ENCODE data around the gene PARD3.

Gene PARD3

DNA sequence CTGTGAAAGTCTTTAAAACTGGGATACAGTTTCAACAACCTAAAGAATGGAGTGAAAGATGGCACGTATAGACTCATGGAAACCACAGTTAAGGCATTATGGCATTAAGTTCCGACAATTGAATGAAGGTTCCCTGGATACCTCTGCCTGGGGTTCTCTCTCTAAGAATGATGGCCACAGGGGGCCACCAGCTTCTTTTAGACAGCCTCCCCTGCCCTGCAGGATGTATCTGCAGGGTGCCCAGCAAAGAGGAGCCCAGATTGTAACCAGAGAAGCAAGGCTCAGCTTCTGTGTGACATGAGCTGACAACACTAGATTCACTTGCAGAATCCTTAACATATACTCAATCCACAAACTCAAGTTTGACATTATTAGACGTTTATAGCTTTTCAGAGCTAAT lies 645.4 kb downstream of the PARD3 start:
- no peak for DNase-seq

DNA sequence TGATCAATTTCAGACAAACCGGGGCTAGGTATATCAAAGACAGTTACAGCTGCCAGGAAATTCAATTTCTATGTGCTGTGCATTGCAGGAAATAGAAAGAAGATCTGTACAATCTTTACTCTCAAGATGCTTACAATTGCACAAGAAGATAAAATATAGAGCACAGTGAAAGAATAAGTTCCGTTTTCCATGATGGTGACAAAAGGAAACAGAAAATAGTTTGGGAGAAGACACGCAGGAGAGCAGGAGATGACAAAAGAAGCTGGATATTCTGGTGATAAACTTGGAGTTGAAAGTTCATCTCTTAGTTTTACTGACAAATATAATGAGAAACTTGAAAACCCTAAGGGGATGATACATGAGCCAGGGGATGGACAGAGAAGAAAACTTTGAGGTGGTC lies 646.0 kb downstream of the PARD3 start:
- no peak for DNase-seq

DNA sequence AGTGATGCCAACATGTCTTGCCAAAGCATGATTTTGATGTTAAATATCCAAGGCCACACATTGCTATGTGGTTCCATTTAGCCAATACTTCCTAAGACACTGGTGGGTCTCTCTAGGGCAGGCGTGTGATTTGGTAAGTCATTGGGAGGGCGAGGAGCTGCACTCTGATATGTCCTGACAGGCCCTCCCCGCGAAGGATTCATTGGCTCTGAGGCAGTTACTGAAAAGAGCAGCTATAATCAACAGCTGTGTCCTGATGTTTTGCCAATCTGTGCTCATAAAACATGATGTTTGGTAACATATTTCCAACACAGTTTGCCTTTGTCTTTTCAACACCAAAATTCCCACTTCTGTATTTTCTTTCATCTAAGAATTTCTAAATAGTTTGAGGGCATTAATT lies 646.7 kb downstream of the PARD3 start:
- no peak for DNase-seq

DNA sequence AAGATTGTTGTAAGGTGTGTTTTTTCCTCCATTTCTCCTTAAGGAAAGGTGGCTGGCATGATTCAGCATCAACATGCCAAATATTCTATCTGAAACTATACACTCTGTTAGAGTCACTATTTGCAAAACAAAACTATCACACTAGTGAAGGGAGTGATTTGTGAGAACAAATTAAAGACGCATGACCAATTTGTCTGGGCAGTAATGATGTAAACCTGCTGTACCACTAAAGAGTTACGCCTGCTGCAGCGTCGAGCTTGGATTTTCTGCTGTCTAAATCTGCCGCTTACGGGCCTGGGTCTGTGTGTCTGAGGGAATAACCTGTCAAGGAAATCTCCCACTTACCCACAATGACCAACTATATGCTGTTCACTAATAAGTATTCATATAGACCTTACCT lies 648.3 kb downstream of the PARD3 start:
- no peak for DNase-seq

DNA sequence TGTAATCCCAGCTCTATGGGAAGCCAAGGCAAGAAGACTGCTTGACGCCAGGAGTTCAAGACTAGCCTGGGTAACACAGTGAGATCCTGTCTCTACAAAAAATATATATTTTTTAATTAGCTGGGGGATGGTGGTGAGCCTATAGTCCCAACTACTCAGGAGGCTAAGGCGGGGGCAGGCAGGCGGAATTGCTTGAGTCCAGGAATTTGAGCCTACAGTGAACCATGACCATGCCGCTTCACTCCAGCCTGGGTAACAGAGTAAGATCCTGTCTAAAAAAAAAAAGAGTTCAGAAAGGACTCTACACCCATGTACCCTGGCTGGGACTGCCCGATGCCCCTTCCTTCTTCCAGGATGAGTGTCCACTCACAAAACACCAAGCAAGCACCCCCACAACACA lies 648.7 kb downstream of the PARD3 start:
- no peak for DNase-seq

DNA sequence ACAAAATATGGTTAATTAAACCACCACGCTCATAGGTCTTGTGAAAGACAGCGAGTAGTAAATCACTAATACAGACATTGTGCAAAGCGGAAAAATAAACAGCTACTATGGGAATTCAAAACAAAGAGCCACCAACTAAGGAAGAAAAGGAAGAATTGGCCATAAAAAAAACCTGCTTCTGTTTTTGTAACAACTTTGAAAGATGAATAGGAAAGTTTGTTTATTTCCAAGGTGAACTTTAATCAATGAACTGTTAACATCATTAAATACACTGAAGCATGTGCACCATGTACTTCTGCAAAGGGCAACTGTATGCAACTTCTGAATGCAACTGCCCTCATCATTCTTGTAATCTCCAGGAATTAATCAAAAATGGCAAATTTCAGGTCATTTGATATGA lies 651.1 kb downstream of the PARD3 start:
- DNase-seq: no peak

DNA sequence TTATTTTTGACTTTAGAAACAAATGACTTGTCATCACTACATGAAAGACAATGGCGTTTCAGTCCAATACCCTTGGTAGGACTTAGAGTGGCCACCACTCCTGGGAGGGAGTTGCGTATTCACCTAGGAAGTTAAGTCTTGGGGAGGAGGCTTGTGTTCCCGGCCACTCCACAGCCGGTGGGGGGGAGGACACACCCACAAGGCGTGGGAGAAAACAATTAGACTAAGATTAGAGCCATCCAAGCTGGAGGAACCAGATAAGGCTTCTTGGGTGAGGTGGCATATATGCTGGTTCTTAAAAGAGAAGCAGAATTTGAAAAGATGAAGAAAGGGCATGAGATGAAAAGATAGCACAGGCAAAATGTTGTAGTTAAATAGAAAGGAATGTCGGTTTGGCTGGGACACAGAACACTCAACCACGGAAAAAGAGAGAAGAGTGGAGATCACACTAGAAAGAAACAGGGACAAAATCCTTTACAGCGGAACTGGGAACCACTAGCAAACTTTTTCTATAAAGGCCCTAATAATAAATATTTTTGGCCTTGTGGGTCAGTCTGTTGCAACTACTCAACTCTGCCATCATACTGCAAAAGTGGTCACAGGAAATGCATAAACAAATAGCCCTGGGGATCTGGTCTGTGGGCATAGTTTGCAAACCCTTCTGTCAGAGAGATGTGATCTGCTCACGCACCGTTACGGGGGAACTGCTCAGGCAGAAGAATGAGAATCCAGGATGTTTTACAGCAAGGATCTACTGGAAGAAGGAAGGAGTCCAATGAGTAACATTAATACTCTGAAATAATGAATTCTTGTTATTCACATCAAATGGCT lies 651.8 kb downstream of the PARD3 start:
- DNase-seq: no peak

DNA sequence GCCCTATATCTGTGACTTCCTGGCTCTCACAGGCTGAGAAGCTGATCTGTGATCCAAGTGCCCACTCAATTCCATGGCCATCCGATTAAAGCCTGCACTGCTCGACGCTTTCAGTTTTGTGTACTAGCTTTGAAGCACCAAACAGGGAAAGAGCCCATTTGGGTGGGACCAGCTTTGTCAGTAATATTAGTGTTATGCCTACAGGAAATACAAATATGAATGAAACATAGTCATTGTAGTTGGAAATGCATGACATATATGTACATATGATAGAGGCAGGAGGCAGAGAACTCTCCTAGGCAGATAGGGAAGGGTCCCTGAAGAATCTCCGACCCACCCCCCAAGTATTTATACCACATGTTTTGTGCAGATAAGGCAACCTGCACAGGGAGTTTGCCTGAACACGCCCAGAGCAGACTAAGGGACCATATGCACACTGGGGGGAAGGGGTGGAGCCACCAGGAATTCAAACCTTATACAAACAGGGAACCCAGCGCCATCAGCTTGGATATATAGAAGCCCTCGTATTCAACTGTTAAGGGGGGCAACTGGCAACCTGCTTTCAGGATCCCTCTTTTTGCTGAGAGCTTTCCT lies 653.2 kb downstream of the PARD3 start:
- no peak for DNase-seq

DNA sequence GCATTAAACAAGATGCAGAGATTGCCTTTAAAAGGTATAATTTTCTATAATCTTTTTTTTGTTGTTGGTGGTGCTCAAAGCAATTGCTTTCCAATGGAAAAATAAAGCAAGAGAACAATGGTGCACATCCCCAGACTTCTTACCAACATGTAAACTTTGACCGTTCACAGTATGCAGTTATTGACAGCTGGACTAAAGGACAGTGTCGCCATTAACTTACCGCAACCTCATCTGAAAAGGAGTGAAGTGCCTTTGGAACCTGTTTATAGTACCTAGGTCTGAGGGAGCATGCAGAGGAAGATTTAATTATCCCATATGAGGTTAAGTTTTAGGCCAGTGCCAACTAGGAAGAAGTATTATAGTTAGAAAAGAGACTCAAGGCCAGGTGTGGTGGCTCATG lies 654.5 kb downstream of the PARD3 start:
- no peak for DNase-seq

DNA sequence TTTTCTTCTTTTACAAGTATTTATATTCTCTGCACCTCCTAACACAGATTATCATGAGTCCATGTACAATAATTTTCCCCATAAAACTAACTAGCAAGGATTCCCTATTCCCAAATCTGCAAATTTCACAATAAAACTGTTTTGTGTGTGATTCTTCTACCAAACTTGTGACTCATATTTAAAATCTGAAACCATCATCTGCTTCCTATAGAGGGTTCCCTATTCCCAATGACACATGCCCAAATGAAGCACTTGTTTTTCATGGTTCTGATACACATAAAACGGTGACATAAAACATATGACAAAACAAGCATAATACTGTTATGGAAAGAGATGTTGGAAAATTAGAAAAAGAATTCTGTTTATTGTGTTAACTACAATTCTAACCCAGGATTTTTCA lies 657.6 kb downstream of the PARD3 start:
- no peak for DNase-seq

DNA sequence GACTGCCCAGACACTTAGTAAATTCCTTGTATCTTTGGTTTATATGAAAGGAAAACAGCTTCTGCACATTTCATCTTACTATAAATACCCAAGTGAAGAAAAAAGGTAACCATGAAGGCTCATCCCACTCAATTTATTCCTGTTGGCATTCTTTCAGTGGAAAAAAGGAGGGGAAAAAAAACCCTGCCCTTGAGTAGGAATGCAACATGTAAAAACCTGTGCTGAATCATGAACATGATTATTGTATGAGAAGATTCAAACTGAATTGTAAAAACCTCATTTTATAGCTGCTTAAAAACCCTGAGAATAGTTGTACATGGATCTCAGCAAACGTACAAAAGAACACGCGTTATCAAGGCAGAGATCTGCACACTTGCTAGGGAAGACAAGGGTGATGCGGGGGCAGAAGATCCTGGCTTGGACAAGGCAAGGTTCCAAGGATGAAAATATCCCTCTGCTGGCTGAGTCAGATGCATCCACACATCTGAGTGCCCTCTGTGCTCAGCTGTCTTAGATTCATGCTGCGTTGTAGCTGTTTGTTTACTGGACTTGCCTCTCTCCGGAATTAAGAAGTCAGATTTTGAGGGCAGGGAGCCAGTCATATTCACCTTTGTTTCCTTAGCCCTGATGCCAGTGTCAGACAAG lies 658.2 kb downstream of the PARD3 start:
- DNase-seq: no peak

DNA sequence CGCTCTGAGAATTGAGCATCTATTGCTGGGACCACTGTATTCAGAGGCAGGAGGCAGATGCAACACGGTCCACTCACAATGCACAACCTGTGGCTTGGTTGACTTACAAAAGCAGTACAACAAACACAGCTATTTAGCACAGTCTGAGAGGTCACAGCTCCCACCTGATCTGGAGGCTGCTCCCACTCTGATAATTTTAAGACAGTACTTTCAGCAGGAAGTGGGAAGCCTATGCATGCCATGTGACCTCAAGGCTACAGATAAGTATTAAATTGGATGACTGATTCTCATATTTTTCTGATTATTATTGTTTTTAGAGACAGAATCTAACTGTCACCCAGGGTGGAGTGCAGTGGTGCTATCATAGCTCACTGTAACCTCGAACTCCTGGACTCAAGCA lies 659.3 kb downstream of the PARD3 start:
- no peak for DNase-seq

DNA sequence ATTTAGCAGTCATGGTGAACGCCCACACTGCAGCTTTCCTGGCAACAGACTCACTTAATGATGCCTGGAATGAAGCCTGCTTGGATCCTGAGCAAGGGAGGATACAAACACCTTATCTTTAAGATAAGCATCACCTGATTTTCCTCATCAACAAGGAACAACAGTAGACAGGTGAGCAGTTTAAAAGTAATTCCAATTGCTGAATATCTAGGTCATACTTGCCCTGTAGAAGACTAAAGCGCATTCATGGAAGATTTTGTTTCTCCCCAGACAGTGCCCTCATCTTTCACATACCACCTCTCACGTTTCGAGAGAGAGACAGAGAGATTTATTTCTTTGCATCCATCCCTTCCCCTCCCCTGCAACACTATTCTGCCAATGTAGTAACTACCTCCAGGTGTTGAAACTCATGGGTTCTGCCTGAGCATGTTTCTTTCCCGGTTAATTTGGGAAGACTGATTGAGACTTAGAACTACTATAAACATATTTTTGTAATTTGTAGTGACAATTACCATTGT lies 660.7 kb downstream of the PARD3 start:
- DNase-seq: no peak

DNA sequence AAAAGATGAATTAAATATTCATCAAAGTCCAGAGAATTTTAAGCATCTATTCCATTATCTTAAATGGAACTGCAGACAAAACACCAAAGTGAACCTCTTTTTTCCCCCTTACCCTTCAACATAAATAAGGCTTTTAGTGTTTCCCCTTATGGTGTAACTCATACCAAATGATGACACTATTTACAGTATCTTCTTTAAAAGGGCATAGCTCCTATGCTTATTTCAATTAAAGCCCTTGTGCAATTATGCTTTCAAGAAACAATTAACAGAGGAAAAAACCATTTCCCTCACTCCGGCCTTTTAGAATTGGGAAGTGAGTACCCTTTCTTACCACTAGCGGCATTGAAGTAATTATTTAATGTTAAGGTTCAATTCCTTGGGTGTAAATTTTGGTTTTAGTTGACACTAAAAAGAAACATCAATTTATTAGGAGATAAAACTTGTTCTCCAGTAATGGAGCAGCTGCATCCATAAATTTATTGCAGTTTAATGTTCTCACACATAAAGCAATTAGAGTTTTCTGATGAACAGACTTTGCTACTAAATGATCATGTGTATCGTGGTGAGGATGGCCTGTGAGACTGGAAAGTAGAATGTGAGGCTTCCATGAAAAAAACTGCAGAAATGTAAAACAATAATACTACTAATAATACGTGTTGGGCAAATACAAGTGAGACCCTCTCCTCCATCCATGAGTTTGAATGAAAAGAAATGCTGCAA lies 661.3 kb downstream of the PARD3 start:
- DNase-seq: no peak

DNA sequence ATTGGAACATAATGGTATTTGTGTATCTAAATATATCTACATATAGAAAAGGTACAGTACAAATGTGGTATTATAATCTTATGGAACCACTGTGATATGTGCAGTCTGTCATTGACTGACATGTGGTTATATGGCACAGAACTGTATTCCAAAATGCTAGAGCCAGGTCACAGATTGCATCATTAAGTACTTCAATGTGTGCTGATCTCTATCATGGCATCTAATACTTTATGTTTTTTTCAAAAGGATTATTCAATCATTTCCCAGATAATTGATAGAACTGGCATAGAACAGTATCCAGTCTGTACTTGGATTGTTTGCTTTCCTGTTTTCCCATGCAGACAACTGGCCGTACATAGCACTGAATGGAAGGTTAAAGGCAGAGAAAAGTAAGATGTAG lies 662.7 kb downstream of the PARD3 start:
- no peak for DNase-seq

DNA sequence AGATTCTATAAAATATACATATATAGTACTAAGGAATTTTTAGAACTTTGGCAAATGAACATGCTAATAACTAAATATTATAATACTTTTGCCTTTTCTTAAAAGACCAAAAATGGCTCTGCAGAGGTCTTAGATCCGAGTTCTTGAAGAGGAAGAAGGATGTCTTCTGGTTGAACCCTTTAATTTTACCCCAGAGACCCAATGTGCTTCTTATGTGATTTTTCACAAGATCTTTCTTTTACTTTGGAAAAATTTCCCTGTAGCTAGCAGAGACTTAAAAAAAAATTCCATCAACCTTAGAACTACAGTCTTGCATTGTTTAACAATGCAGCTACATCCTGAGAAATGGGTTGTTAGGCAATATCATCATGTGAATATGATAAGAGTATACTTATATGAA lies 663.2 kb downstream of the PARD3 start:
- no peak for DNase-seq

DNA sequence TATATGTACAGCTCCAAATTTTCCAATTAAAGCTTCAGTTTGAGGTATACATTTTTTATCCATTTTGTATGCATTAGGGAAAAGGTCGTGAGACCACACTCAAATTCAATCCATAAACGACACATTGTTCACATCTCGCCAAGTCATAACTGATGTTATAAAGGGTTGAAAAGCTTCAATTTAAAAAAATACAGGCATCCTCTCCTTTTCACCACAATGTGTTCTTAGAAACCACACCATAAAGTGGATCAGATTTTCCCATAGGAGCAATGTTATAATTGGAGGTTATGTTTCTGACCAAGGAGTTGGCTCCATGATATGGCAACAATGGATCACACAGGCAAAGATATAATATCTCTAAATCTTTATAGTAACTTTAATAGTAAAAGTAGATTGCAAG lies 663.6 kb downstream of the PARD3 start:
- no peak for DNase-seq

DNA sequence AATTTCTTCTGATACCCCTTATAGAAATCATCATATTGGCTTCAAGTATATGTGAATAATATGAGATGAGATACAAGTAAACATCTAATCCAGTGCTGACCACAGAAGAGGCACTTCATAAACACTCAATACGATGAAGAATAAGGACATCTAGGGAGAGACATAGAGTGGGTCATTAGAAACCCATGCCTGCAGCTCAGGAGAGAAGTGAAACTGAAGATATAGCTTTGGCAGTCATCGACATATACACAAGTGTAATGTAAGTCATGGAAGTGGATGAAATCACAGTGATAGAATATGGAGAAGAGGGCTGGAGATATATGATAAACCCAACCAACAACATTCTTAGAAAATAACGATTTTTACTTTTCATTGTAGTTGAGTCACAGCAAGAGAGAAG lies 665.0 kb downstream of the PARD3 start:
- no peak for DNase-seq

DNA sequence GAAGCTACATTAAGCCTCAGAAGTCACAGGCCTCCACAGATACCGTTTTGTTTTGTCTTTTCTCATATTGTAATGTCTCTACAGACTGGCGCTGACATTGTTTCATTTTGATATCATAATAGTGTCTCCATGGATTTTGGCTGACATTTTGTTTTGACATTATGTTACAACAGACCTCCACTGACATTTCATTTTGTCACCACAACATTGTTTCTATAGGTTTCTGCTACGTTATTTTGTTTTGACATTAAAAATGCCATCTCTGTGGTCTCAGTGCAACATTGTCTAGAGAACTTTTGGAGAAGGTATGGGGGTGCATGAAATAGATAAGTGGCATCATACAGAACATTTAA lies 666.8 kb downstream of the PARD3 start:
- no peak for DNase-seq

DNA sequence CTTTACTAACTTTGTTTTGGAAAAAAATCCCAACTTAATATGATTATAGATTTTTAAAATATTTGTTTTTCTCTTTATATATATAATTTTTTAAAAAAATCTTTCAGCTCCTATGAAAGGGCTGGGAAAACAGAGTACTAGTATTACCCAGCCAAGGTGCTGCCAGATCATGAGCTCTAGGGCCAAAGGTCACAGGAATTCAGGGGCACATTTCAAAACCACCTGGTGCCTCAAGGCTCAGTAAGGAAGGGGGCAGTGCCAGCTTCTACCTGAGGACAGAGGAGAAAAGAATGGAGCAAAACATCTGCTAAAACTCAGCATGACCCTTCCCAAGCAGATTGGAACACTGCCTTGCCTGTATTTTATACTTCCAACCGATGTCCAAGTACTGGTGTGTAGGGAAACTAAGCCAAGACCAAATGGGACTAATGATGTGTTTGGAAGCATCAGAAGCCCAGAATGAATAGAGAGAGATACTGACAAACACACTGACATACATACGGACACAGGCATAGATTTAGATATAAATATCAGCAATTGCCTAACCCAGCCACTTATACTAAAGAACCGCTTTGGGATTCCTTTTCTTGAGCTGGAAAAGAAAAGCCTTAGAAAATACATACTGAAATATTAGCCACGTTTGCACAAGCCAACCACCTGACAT lies 667.3 kb downstream of the PARD3 start:
- DNase-seq: no peak

DNA sequence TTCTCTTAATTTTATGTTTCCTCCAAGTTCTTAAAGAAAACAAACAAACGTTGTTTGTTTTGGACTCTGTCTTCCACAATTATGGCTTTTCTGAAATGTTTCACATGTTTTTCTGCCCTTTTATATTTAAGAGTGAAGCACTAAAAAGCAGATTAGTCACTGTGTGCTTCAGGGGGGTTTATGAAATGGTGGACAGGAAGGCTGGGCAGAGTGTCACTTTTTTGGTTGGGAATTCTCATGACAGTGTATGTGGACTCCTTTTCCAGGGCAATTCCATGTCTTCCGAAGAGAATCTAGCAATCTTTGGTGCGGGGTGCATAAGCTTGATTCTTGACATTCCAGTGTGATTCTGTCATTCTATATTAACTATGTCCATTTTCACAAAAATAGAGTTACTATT lies 669.4 kb downstream of the PARD3 start:
- no peak for DNase-seq

DNA sequence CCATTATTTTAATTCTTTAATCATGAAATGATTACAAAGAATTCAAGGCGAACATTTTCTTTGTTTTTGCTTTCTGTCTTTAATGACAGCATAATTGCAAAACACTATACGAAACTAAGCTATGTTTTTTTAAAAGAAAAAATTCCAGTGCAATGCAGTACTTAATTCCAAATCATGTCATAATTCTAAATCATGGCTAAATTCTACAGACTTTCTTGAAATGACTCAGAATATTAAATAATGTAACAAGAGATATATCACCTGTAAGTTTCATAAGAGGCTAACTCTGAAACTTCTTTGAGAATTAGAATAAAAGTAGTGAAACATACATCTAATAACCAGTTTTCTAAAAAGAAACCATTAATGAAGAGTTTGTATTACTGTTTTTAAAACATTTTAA lies 671.6 kb downstream of the PARD3 start:
- no peak for DNase-seq

DNA sequence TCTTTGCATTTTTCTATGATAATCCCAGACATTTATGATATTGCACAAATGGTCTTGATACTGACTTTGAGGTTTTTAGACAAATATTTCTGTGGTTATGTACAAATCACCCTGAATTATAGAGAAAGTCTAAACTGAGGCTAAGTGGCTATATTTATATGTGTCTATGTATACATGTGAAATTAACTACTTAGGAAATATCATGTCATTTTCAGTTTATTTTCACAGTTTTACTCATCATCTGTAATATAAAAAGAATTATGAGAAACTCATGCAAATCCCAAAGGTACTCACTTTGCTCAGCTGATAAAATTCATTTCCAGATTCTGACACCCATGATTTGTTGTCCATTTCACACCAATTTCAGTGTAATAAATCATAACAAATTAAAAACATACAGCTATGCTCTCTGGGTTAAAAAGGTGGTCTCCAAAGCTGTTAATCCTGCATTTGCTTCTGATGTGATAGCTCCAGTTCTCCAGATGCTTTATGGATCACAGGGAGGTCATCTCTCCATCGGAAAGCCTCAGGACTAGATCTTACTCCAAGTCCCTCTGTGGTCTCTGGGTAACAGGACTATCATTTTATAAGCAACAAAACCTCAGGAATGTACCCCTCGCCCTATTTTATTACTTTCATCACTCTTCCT lies 673.9 kb downstream of the PARD3 start:
- DNase-seq: no peak
